ENCODE data around the gene MARVELD2. TPM values are rescaled to one million over a fixed set of nuclear protein-coding genes. Genes with fewer than 3 reads are reported as not detected.
"Not testable (repeated sequence)": the region's sequence is repeated elsewhere in the genome, so short reads cannot be mapped to it uniquely, and the experiment has no call there.

MARVELD2 gene
- total and polyA plus RNA-seq, 4 donors = 2.4 to 12.9 (median 2.6) TPM

- Histone ChIP-seq H3K4me3 (ENCODE audit: low read depth, low read length) (no peak overlapping the region), H3K36me3 (ENCODE audit: control insufficient read depth, insufficient read depth, low read length) (no peaks in the 10 kb centered on the region), H3K4me1 (ENCODE audit: control insufficient read depth, insufficient read depth, low read length) (no peaks in the 10 kb centered on the region), H3K27me3 (ENCODE audit: control insufficient read depth, insufficient read depth, low read length) (no peaks in the 10 kb centered on the region), H3K27ac (ENCODE audit: low read depth, low read length) (no peak overlapping the region), H3K9me3 (ENCODE audit: control insufficient read depth, insufficient read depth, low read length) (no peaks in the 10 kb centered on the region)
- WGBS (ENCODE audit: insufficient coverage) = 100% methylated on average over 1 of the region's 8 CpGs
- no peak for DNase-seq (ENCODE audit: low read depth in 4 of 6, low spot score in 6 of 6)
Measured at GRCh38 chr5:69449511-69449910, 34.6 kb downstream of the MARVELD2 start.

- 86% methylated on average over 1 of the region's 1 CpG for WGBS (ENCODE audit: insufficient coverage)
- Histone ChIP-seq H3K4me3 (ENCODE audit: low read depth, low read length) (no peak overlapping the region), H3K27me3 (ENCODE audit: control insufficient read depth, insufficient read depth, low read length) (no peaks in the 10 kb centered on the region), H3K36me3 (ENCODE audit: control insufficient read depth, insufficient read depth, low read length) (no peaks in the 10 kb centered on the region), H3K27ac (ENCODE audit: low read depth, low read length) (no peak overlapping the region), H3K4me1 (ENCODE audit: control insufficient read depth, insufficient read depth, low read length) (no peaks in the 10 kb centered on the region), H3K9me3 (ENCODE audit: control insufficient read depth, insufficient read depth, low read length) (no peaks in the 10 kb centered on the region)
- no peak for DNase-seq (ENCODE audit: low read depth in 4 of 6, low spot score in 6 of 6)
Measured at GRCh38 chr5:69450116-69450515, 35.2 kb downstream of the MARVELD2 start.

DNA sequence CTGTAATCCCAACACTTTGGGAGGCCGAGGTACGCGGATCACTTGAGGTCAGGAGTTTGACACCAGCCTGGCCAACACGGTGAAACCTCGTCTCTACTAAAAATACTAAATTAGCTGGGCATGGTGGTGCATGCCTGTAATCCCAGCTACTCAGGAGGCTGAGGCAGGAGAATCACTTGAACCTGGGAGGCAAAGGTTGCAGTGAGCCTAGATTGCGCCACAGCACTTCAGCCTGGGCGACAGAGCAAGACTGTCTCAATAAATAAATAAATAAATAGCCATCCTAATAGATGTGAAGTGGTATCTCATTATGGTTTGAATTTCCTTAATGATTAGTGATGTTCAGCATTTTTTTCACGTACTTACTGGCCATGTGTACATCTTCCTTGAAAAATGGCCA, 35.6 kb downstream of the MARVELD2 start:
- not testable (repeated sequence) for H3K4me1 ChIP-seq (ENCODE audit: control insufficient read depth, insufficient read depth, low read length); H3K4me3 ChIP-seq (ENCODE audit: low read depth, low read length); H3K27me3 ChIP-seq (ENCODE audit: control insufficient read depth, insufficient read depth, low read length); H3K36me3 ChIP-seq (ENCODE audit: control insufficient read depth, insufficient read depth, low read length); DNase-seq (ENCODE audit: low read depth in 4 of 6, low spot score in 6 of 6); H3K9me3 ChIP-seq (ENCODE audit: control insufficient read depth, insufficient read depth, low read length); H3K27ac ChIP-seq (ENCODE audit: low read depth, low read length)
- 100% methylated on average over 2 of the region's 8 CpGs for WGBS (ENCODE audit: insufficient coverage)

- no peaks in the 10 kb centered on the region for H3K36me3 ChIP-seq (ENCODE audit: control insufficient read depth, insufficient read depth, low read length)
- no peaks in the 10 kb centered on the region for H3K9me3 ChIP-seq (ENCODE audit: control insufficient read depth, insufficient read depth, low read length)
- H3K4me3 ChIP-seq (ENCODE audit: low read depth, low read length) = no peak overlapping the region
- no peak for DNase-seq (ENCODE audit: low read depth in 4 of 6, low spot score in 6 of 6)
- no peaks in the 10 kb centered on the region for H3K27me3 ChIP-seq (ENCODE audit: control insufficient read depth, insufficient read depth, low read length)
- 67% methylated on average over 1 of the region's 4 CpGs for WGBS (ENCODE audit: insufficient coverage)
- H3K4me1 ChIP-seq (ENCODE audit: control insufficient read depth, insufficient read depth, low read length) = no peaks in the 10 kb centered on the region
- no peak overlapping the region for H3K27ac ChIP-seq (ENCODE audit: low read depth, low read length)
Measured at GRCh38 chr5:69451941-69452647, 37.2 kb downstream of the MARVELD2 start.

DNA sequence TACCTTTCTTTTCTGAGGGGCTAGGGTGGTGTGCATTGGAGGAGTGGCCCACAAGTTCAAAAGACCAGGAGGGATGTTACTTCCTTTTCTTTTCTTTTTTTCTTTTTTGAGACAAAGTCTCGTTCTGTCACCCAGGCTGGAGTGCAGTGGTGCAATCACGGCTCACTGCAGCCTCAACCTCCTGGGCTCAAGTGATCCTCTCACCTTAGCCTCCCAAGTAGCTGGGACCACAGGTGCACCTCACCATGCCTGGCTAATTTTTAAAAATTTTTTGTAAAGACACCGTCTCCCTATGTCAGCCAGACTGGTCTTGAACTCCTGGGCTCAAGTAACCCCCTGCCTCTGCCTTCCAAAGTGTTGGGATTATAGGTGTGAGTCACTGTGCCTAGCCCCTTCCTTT, 38.6 kb downstream of the MARVELD2 start:
- WGBS (ENCODE audit: insufficient coverage) = 84% methylated on average over 2 of the region's 3 CpGs
- not testable (repeated sequence) for DNase-seq (ENCODE audit: low read depth in 4 of 6, low spot score in 6 of 6); H3K4me3 ChIP-seq (ENCODE audit: low read depth, low read length); H3K4me1 ChIP-seq (ENCODE audit: control insufficient read depth, insufficient read depth, low read length); H3K27me3 ChIP-seq (ENCODE audit: control insufficient read depth, insufficient read depth, low read length); H3K9me3 ChIP-seq (ENCODE audit: control insufficient read depth, insufficient read depth, low read length); H3K27ac ChIP-seq (ENCODE audit: low read depth, low read length); H3K36me3 ChIP-seq (ENCODE audit: control insufficient read depth, insufficient read depth, low read length)

GRCh38 chr5:69454460-69455249, 39.7 kb downstream of the MARVELD2 start:
- H3K27me3 ChIP-seq (ENCODE audit: control insufficient read depth, insufficient read depth, low read length) = no peaks in the 10 kb centered on the region
- 61% methylated on average over 6 of the region's 8 CpGs for WGBS (ENCODE audit: insufficient coverage)
- no peaks in the 10 kb centered on the region for H3K9me3 ChIP-seq (ENCODE audit: control insufficient read depth, insufficient read depth, low read length)
- H3K36me3 ChIP-seq (ENCODE audit: control insufficient read depth, insufficient read depth, low read length) = no peaks in the 10 kb centered on the region
- no peak for DNase-seq (ENCODE audit: low read depth in 4 of 6, low spot score in 6 of 6)
- no peak overlapping the region for H3K27ac ChIP-seq (ENCODE audit: low read depth, low read length)
- H3K4me1 ChIP-seq (ENCODE audit: control insufficient read depth, insufficient read depth, low read length) = no peaks in the 10 kb centered on the region
- no peak overlapping the region for H3K4me3 ChIP-seq (ENCODE audit: low read depth, low read length)

DNA sequence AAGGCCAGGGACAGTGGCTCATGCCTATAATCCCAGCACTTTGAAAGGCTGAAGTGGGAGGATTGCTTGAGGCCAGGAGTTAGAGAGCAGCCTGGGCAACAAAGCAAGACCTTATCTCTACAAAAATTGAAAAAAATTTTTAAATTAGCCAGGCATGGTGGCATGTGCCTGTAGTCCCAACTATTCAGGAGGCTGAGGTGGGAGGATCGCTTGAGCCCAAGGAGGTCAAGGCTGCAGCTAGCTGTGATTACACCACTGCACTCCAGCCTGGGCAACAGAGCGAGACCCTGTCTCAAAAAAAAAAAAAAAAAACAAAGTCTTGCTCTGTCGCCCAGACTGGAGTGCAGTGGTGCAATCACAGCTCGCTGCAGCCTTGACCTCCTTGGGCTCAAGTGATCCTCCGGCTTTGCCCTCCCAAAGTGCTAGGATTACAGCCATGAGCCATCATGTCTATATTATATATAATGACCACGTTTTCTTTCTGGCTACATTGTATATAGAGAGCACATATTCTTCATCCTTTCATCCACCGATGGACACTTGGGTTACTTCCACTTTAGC, 40.6 kb downstream of the MARVELD2 start:
- not testable (repeated sequence) for H3K36me3 ChIP-seq (ENCODE audit: control insufficient read depth, insufficient read depth, low read length); H3K4me3 ChIP-seq (ENCODE audit: low read depth, low read length); DNase-seq (ENCODE audit: low read depth in 4 of 6, low spot score in 6 of 6); H3K27ac ChIP-seq (ENCODE audit: low read depth, low read length); H3K9me3 ChIP-seq (ENCODE audit: control insufficient read depth, insufficient read depth, low read length); H3K27me3 ChIP-seq (ENCODE audit: control insufficient read depth, insufficient read depth, low read length); H3K4me1 ChIP-seq (ENCODE audit: control insufficient read depth, insufficient read depth, low read length)
- no CpG with 5 or more reads among the region's 7 CpGs for WGBS (ENCODE audit: insufficient coverage)

DNA sequence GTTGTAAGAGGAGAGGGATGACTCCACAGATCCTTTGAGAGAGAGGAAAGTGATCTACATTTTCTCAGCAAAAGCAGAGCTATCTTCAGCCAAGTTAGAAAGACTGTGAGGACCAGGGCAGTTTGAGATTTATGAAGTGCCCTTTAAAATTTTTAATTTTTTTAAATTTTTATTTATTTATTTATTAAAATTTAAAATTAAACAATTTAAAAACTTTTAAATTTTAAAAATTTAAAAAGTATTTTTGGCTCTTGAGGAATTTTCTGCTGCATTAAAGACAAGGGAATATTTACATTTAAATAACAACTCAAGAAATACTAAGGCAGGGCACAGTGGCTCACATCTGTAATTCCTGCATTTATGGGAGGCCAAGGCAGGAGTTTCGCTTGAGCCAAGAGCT, 47.3 kb downstream of the MARVELD2 start:
- Histone ChIP-seq H3K36me3 (ENCODE audit: control insufficient read depth, insufficient read depth, low read length) (no peaks in the 10 kb centered on the region), H3K27ac (ENCODE audit: low read depth, low read length) (no peak overlapping the region), H3K4me3 (ENCODE audit: low read depth, low read length) (no peak overlapping the region), H3K4me1 (ENCODE audit: control insufficient read depth, insufficient read depth, low read length) (no peaks in the 10 kb centered on the region), H3K27me3 (ENCODE audit: control insufficient read depth, insufficient read depth, low read length) (no peaks in the 10 kb centered on the region), H3K9me3 (ENCODE audit: control insufficient read depth, insufficient read depth, low read length) (no peaks in the 10 kb centered on the region)
- no peak for DNase-seq (ENCODE audit: low read depth in 4 of 6, low spot score in 6 of 6)
- WGBS (ENCODE audit: insufficient coverage) = 90% methylated on average over 1 of the region's 1 CpG

DNA sequence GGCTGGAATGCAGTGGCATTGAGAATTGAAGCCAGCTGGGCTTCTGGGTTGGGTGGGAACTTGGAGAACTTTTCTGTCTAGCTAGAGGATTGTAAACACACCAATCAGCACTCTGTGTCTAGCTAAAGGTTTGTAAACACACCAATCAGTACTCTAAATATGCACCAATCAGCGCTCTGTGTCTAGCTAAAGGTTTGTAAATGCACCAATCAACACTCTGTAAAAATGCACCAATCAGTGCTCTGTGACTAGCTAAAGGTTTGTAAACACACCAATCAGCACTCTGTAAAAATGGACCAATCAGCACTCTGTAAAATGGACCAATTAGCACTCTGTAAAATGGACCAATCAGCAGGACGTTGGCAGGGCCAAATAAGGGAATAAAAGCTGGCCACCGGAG, 51.5 kb downstream of the MARVELD2 start:
- not testable (repeated sequence) for H3K9me3 ChIP-seq (ENCODE audit: control insufficient read depth, insufficient read depth, low read length); H3K36me3 ChIP-seq (ENCODE audit: control insufficient read depth, insufficient read depth, low read length); H3K4me1 ChIP-seq (ENCODE audit: control insufficient read depth, insufficient read depth, low read length); DNase-seq (ENCODE audit: low read depth in 4 of 6, low spot score in 6 of 6); H3K4me3 ChIP-seq (ENCODE audit: low read depth, low read length); H3K27ac ChIP-seq (ENCODE audit: low read depth, low read length); H3K27me3 ChIP-seq (ENCODE audit: control insufficient read depth, insufficient read depth, low read length)
- 67% methylated on average over 1 of the region's 3 CpGs for WGBS (ENCODE audit: insufficient coverage)

Measured in spinal cord (tissue), 10 donors.